HepG2 (cell line): ENCODE data around the gene SND1. TPM values are rescaled to one million over a fixed set of nuclear protein-coding genes. Genes with fewer than 3 reads are reported as not detected.

Experiments used
- ATAC-seq: fragments of 200-7000 bp; cut with Tn5 transposase; 3 replicates; pipeline ENCODE4 v1.9.1; 2020; ENCODE audit warnings: mild to moderate bottlenecking, moderate library complexity
- BruUV-seq: library from RNA; stranded (reverse); fragments of 400-500 nt; replicated peaks from 2 replicates; lab custom pipeline; 2021; lab: Mats Ljungman, UMichigan
- CTCF ChIA-PET: fragments of 300-600 bp; formaldehyde crosslinking; extraction: SDS; loops from one replicate; lab custom pipeline; 2021; ENCODE audit warnings: low total read pairs, inconsistent platforms, low intra/inter-chr PET ratio; lab: Yijun Ruan, JAX
- POLR2A ChIA-PET: fragments of 350-600 bp; sonication (Branson Sonifier 250); formaldehyde crosslinking; loops from one replicate; lab custom pipeline; 2020; ENCODE audit warnings: antibody characterized with exemption, inconsistent platforms; lab: Yijun Ruan, JAX
- DNase-seq: peaks from one replicate; pipeline ENCODE4 v3.0.0-alpha.2; 2015; ENCODE audit warnings: low spot score
- FAIRE-seq: peaks from 3 replicates; lab custom pipeline; 2011; peaks lifted over from hg19 to GRCh38; lab: Jason Lieb, UNC
- H2AFZ ChIP-seq: one replicate; pipeline ENCODE4 v1.6.1; 2011; ENCODE audit warnings: low read length, inconsistent platforms
- H3K27ac ChIP-seq: fragments of 300-600 bp; 3 replicates; pipeline ENCODE4 v1.8.0; 2011; ENCODE audit warnings: mixed run types, mild to moderate bottlenecking, mixed read lengths, low read length, inconsistent platforms; ENCODE audit not compliant: insufficient read depth; ENCODE audit errors: extremely low read length
- H3K27me3 ChIP-seq, 2 experiments: fragments of 200-600 bp in 1 of 2; 2 replicates in 1 of 2; 3 replicates in 1 of 2; pipeline versions ENCODE4 v1.6.0 to v1.8.0; 2011; ENCODE audit warnings: low read length in 2 of 2, mild to moderate bottlenecking in 2 of 2, moderate library complexity in 2 of 2, inconsistent platforms in 1 of 2; ENCODE audit not compliant: insufficient read depth in 2 of 2, control insufficient read depth in 1 of 2
- H3K36me3 ChIP-seq, 2 experiments: fragments of 200-600 bp in 1 of 2; replicated peaks in 1 of 2; 2 replicates in 1 of 2; 3 replicates in 1 of 2; pipeline versions ENCODE4 v1.5.1 to v1.8.0; 2011; ENCODE audit warnings: low read length in 2 of 2, inconsistent platforms in 1 of 2; ENCODE audit not compliant: insufficient read depth in 2 of 2, control insufficient read depth in 1 of 2
- H3K4me1 ChIP-seq: 2 replicates; pipeline ENCODE4 v1.5.1; 2012; ENCODE audit warnings: low read length, inconsistent platforms; ENCODE audit not compliant: insufficient read depth
- H3K4me2 ChIP-seq: 2 replicates; pipeline ENCODE4 v1.6.0; 2011; ENCODE audit warnings: low read depth, low read length, inconsistent platforms
- H3K4me3 ChIP-seq, 3 experiments: fragments of 200-600 bp in 1 of 3; sonication (generic), shearing (Covaris generic) in 1 of 3; replicated peaks in 1 of 3; 2 replicates each; pipeline ENCODE4 v1.5.1; 2011 to 2016; ENCODE audit warnings: low read length in 3 of 3, inconsistent platforms in 2 of 3, low read depth in 2 of 3, mild to moderate bottlenecking in 2 of 3, control low read depth in 1 of 3, mixed read lengths in 1 of 3; ENCODE audit not compliant: insufficient read depth in 1 of 3
- H3K79me2 ChIP-seq: one replicate; pipeline ENCODE4 v1.6.1; 2011; ENCODE audit warnings: low read length, inconsistent platforms; ENCODE audit not compliant: insufficient read depth
- H3K9ac ChIP-seq: 2 replicates; pipeline ENCODE4 v1.6.0; 2011; ENCODE audit warnings: mild to moderate bottlenecking, low read depth, low read length, inconsistent platforms; ENCODE audit not compliant: insufficient read depth
- H3K9me3 ChIP-seq: 2 replicates; pipeline ENCODE4 v1.5.1; 2012; ENCODE audit warnings: mild to moderate bottlenecking, low read length
- H4K20me1 ChIP-seq: 2 replicates; pipeline ENCODE4 v1.6.0; 2011; ENCODE audit warnings: inconsistent platforms, mild to moderate bottlenecking, low read length, moderate library complexity; ENCODE audit not compliant: insufficient read depth
- ARID4A ChIP-seq: sonication (generic); formaldehyde crosslinking; IDR thresholded peaks from 2 replicates; pipeline ENCODE4 v1.5.0; 2020; ENCODE audit warnings: mild to moderate bottlenecking, missing genetic modification reagents, borderline replicate concordance
- FOXA1 ChIP-seq, 2 experiments: fragments of 450-650 bp in 1 of 2; sonication (generic) in 1 of 2; formaldehyde crosslinking in 1 of 2; IDR thresholded peaks; 2 replicates each; pipeline versions ENCODE4 v1.4.0 to v1.6.1; 2016 to 2020; ENCODE audit warnings: missing genetic modification reagents in 1 of 2
- FOXA3 ChIP-seq: IDR thresholded peaks from 2 replicates; pipeline ENCODE4 v1.6.1; 2016; ENCODE audit warnings: missing genetic modification reagents, missing compliant biosample characterization
- FOXP1 ChIP-seq, 2 experiments: fragments of 450-650 bp in 1 of 2; IDR thresholded peaks; 2 replicates each; pipeline ENCODE4 v1.6.1; 2017 to 2018; ENCODE audit warnings: antibody characterized with exemption in 1 of 2
- SOX5 ChIP-seq: IDR thresholded peaks from 2 replicates; pipeline ENCODE4 v1.6.1; 2016; ENCODE audit warnings: borderline replicate concordance
- ZBTB38 ChIP-seq: sonication (generic); formaldehyde crosslinking; IDR thresholded peaks from 2 replicates; pipeline ENCODE4 v1.5.1; 2020; ENCODE audit warnings: mild to moderate bottlenecking, missing genetic modification reagents
- ZHX1 ChIP-seq: sonication (generic); formaldehyde crosslinking; IDR thresholded peaks from 2 replicates; pipeline ENCODE4 v1.8.1; 2022; ENCODE audit warnings: low read depth, mild to moderate bottlenecking, missing genetic modification reagents
- WGBS: methylation state at CpG from one replicate; pipeline ENCODE4 v1.1.6; 2017; ENCODE audit warnings: low lambda C conversion rate; 5-methylcytosine and 5-hydroxymethylcytosine counted together
- in situ Hi-C: cut with HindIII; loops from 2 replicates; pipeline ENCODE4 v1.10.0; 2017; ENCODE audit warnings: low pct_unique_long_range_greater_than_20kb; ENCODE audit not compliant: extremely low pct_ligation_motif_present
- intact Hi-C: fragments of 100-400 bp; cut with micrococcal nuclease; formaldehyde crosslinking; loops from one replicate; pipeline ENCODE4 v1.10.0; 2022; ENCODE audit not compliant: unreplicated experiment
- polyA plus RNA-seq, 8 experiments: library from polyadenylated mRNA; depleted of rRNA in 3 of 8; stranded (reverse) in 7 of 8; unstranded in 1 of 8; fragments of >200 nt; fragmentation: Illumina TruSeq in 4 of 8; extraction: Trizol in 4 of 8; gene quantifications; 2 replicates each; pipeline versions ENCODE4 v1.2.1 to v1.2.3, GENCODE V29; 2011 to 2016; ENCODE audit warnings: low read depth in 4 of 8, missing spikeins in 1 of 8, mixed read lengths in 1 of 8; ENCODE audit not compliant: insufficient read depth in 1 of 8
- total RNA-seq, 5 experiments: library from RNA; depleted of rRNA; stranded (reverse); fragments of >200 nt; fragmentation: Illumina TruSeq; extraction: Trizol; gene quantifications; 2 replicates each; pipeline ENCODE4 v1.2.3, GENCODE V29; 2016; ENCODE audit warnings: low read depth in 1 of 5

Gene SND1
- total and polyA plus RNA-seq, 2 of the 13 experiments (the other 11 are each of a cell fraction or from before 2014, with no cell fraction given), result 110 to 182 TPM

DNA sequence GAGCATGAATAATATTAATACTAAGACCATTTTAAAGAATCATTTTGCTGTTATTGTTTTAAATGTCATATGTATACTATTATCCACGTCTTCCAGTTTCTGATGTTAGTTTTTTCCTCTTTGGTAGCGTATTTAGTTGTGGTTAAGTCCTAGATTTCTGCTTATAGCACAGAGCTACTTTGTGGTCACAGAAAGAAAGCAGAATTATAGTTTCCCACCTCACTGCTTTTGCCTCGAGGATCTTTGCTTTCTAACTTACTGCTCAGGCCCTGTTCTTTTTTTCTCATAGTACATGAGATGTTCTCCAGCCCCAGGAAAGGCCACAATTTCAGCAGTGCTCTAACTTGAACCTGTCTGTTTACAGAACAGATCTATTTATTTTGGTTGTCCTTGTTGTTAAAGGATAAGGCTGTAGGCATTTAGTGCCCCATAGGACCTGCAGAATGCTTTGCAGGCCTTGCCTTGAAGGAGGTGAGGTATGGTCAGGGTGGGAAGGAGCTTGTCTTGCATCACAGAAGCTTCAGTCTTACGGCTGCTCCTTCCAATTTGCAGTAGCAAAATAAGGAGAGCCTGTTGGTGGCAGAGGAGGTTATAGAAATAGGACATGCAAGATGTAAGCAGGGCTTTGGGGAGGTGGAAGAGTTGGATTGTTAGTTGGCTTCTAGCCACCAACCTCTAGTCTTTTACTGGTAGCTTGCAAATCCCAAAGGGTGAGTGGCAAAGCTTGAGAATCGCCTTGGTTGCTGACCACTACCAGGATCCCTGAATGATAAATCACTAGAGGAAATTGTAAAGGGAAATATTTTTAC, 250.1 kb downstream of the SND1 start:
- TF ChIP-seq FOXP1 (IDR thresholded peaks at IDR 0.05) (no peak), FOXP1 (CRISPR knock-in tag; IDR thresholded peaks at IDR 0.05) (peak; percentile 46; the same call in 1 of the 2 replicates), SOX5 (CRISPR knock-in tag) (0 out of 2 replicates have a peak, but pooled peaks have one; percentile 10), ZBTB38 (CRISPR knock-in tag) (no peak), FOXA3 (CRISPR knock-in tag) (peak; percentile 36; the same call in 1 of the 2 replicates), ARID4A (CRISPR knock-in tag) (no peak), ZHX1 (CRISPR knock-in tag) (no peak), FOXA1 (IDR thresholded peaks at IDR 0.05) (no peak), FOXA1 (CRISPR knock-in tag; IDR thresholded peaks at IDR 0.05) (0 out of 2 replicates have a peak, but pooled peaks have one; percentile 20)
- intact Hi-C loops, result loop anchor here (10.0 kb wide), 1 partner anchor 103 kb away; no protein-coding TSS in a partner anchor
- in situ Hi-C loops, result no loop called here
- POLR2A ChIA-PET, result no interaction called here
- Histone ChIP-seq H3K9me3 (no peaks in the 10 kb centered on the region), H3K27me3 (no peaks in the 10 kb centered on the region), H3K4me3 (no peak overlapping the region), H4K20me1 (peaks cover 14% of the 10 kb centered on the region), H3K9ac (no peak overlapping the region), H2AFZ (no peak overlapping the region), H3K79me2 (peaks cover 10% of the 10 kb centered on the region), H3K4me2 (no peak overlapping the region), H3K36me3 (peaks cover 8 to 31% of the 10 kb centered on the region in 2 experiments; a peak in 4 of 5 replicates), H3K27ac (no peak overlapping the region), H3K4me1 (peaks cover 62% of the 10 kb centered on the region)
- FAIRE-seq (no peak), ATAC-seq (peak; percentile 50), DNase-seq (no peak)
- CTCF ChIA-PET, result no interaction called here
- BruUV-seq, result no TSS peak
- WGBS, result 86% methylated on average over 5 of the region's 5 CpGs
